NCI-H69 (cell line): Measurements from ENCODE around the gene C1orf159.
"Not testable (repeated sequence)": the region's sequence is repeated elsewhere in the genome, so short reads cannot be mapped to it uniquely, and the experiment has no call there.

Experiments used
- DNase-seq: peaks from one replicate; lab custom pipeline; 2025; lab: John Stamatoyannopoulos, UW

Gene C1orf159

DNA sequence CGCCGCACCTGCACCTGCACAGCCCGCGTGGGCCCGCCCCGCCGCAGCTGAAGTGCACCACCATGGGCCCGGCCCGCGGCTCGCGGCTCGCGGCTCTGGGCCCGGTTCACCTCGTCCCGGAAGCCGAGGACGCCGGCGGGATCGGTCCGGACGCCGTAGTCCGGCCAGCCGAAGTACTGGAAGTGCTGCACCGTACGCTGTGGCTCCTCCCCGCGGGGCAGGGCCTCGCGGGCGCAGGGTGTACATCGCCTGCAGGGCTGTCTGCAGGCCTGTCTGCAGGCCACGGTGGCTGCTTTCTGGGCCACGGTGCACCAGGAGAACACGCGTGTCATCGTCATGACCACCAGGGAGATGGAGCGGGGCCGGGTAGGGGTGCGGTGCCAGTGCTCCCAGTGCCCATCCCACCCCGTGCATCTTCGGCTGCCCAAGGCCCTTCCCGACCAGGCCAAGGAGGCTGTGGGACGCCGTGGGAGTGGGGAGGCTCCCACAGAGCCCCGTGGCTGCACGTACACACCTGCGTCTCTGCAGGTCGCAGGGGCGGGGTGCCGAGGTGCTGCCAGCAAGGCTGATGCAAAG, 48.5 kb downstream of the C1orf159 start:
- DNase-seq = no peak

DNA sequence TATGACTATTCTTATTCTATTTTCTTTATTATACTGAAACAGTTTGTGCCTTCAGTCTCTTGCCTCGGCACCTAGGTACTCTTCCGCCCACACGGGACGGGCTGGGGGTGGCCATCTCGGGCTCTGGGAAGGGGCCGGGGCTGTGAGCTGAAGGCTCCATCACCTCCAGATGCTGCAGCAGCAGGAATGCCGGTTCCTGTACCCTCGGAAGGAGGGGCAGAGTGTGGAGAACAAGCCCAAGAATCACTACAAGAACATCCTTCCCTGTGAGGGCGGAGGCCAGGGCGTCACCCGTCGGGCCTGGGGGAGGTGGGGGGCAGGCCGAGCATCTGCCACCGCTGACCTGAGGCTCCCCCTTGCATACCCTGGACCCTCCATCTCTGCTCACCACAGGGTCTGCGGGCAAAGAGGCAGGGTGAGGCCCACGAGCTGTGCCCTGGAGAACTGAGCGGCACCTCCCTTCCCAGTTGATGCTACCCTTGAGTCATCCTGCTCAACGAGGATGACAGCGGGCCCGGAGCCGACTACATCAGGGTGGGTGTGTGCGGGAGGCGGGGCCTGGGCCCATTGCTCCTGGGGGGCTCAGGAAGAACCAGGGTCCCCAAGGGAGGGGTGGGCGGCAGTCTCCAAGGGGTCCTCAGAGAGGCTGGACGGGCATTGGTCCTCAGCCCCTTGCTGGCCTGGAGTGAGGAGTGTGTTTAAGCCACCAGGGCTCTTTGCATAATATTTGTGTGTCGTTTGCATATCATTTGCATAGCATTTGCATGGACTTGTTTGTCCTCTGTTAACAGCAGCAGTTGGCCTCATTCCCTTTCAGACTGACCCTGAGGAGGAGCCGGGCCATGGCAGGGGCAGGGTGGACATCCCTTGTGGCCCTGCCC, 49.2 kb downstream of the C1orf159 start:
- DNase-seq = no peak

DNA sequence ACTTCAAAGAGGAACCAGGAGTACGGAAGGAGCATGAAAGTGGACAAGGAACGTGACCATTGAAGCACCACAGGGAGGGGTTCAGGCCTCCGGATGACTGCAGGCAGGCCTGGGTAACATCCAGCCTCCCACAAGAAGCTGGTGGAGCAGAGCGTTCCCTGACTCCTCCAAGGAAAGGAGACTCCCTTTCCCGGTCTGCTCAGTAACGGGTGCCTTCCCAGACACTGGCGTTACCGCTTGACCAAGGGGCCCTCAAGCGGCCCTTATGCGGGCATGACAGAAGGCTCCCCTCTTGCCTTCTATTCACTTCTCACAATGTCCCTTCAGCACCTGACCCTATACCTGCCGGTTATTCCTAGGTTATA, 50.0 kb downstream of the C1orf159 start:
- not testable (repeated sequence) for DNase-seq

DNA sequence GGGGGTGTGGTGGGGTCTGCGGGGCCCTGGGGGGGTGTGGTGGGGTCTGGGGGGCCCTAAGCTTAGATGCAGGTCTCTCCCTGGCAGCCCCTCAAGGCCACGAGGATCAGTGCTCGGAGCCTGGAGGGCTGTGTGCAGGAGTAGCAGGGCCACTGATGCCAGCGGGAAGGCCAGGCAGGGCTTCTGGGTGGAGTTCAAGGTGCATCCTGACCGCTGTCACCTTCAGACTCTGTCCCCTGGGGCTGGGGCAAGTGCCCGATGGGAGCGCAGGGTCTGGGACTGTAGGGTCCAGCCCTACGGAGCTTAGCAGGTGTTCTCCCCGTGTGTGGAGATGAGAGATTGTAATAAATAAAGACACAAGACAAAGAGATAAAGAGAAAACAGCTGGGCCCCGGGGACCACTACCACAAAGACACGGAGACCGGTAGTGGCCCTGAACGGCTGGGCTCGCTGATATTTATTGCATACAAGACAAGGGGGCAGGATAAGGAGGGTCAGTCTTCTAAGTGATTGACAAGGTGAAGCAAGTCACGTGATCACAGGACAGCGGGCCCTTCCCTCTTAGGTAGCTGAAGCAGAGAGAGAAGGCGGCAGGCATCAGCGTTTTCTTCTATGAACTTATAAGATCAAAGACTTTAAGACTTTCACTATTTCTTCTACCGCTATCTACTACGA, 50.5 kb downstream of the C1orf159 start:
- no peak for DNase-seq

DNA sequence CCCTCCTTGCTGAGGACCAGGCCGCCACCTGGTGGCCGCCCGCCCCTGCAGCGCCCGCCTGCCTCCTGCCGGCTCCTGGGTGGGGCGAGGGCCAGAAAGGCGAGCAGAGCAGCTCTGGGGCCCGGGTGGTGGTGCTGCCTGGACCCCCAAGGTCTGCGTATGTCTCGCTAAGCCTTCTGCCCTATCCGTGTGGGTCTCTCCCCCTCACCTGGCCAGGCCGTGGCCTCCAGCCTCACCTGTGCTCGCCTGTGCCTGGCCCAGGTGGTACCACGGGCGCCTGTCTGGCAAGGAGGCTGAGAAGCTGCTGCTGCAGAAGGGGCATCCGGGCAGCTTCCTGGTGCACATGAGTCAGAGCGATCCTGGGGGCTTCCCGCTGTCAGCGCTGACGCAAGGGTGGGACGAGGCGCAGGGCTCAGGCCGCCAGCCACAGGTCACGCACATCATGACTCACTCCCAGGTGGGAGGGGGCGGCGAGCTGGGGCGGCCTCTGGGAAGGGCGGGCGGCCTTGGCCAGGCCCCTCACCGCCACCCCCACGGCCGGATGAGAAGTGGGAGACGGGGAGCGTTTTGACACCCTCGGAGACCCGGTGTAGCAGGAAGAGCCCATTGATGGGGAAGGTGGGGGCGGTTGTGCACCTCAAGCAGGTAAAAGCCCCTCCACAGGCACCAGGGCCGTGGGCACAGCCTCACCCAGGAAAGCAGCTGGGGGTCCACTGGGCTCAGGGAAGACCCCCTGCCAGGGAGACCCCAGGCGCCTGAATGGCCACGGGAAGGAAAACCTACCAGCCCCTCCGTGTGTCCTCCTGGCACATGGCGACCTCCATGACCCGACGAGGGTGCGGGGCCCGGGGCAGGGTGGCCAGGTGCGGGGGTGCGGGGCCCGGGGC, 51.7 kb downstream of the C1orf159 start:
- DNase-seq = peak; percentile 68

DNA sequence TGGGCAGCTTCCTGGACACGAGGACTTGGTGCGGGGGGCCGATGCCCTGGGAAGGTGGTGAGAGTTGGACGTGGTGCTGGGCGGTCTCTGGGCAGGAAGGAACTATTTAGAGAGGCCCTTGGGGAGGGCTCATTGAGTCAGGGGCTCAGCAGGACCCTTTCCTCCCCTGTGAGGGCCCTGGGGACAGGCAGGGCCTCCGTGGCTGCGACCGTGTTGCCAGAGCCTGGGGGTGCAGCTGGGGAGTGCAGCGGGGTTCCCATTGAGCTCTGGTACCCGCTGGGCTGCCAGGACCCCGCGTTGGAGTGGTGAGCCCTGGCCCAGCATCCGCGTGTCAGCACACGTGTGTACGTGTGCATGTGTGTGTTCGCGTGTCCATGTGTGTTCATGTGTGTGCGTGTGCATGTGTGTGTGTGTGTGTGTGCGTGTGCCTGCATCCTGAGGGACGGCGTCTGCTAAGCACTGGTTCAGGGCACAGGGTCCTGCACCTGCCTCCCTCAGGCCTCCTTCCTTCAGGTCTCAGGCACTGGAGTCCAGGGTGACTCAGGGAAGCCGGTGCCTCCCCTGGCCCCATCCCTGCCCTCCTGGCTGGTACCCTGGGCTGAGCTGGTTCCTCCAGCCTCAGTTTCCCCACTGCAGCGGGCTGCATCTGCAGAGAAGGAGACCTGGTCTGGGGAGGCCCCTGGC, 52.5 kb downstream of the C1orf159 start:
- no peak for DNase-seq

DNA sequence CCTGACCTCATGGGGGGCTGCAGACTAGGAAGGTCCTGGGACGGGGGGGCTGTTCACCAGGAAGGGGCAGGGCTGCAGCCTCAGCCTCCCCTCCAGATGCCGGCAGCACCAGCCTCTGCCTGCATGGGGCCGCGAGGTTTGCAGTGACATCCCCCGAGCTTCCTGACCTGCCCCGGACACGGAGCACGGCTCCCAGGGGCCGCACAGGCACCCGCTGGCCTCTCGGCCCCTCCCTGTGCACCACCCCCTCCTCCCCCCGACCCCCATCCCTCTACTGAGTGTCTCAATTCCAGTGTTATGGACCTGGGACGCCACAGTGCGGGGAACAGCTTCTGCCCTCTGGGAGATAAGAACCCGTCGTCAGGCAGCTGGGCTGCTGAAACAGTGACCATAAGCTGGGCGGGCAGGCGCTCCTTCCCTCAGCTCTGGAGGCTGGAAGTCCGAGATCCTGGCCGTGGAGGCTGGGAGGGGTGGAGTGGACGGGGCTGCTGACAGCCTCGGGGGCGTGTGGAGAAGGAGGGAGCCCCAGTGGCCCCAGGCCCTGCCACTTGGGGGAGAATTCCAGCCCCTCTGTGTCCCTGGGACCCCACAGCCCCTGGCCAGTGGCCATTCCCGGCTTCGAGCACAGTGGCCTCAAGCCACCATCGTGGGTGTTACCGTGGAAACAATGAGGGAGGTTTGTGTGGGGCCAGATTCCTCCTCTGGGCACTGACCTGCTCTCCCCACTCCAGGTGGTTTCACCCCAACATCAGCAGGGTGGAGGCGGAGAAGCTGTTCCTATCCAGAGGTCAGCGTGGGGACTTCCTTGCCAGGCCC, 53.3 kb downstream of the C1orf159 start:
- no peak for DNase-seq

DNA sequence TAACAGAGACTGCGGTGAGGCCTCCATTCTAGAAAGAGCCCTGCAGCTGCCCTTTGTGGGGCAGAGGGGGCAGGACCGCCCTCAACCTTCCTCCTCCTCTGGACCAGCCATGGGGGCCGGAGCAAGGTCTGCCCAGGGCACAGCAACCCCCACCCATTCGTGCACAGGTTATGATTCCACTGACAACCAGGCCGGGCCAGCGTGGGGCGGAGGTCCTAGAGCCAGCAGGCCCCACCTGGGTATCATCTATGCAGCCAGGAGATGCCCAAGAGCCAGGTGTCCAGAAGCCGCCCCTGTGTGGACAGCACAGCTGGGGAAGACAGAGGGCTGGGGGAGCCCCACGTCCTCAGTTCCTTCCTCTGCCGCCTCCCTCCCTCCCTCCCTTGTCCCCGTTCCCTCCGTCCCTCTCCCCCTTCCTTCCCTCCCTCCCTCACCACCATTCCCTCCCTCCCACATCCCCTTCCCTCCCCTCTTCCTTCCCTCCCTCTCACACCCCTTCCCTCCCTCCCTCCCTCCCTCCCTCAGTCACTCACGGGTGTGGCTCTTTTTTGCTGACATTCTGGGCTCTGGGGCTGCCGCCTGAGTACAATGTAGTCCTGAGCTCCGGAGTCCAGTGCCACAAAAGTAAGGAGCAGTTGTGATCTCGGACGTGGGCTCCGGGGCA, 54.1 kb downstream of the C1orf159 start:
- DNase-seq = peak; percentile 53

DNA sequence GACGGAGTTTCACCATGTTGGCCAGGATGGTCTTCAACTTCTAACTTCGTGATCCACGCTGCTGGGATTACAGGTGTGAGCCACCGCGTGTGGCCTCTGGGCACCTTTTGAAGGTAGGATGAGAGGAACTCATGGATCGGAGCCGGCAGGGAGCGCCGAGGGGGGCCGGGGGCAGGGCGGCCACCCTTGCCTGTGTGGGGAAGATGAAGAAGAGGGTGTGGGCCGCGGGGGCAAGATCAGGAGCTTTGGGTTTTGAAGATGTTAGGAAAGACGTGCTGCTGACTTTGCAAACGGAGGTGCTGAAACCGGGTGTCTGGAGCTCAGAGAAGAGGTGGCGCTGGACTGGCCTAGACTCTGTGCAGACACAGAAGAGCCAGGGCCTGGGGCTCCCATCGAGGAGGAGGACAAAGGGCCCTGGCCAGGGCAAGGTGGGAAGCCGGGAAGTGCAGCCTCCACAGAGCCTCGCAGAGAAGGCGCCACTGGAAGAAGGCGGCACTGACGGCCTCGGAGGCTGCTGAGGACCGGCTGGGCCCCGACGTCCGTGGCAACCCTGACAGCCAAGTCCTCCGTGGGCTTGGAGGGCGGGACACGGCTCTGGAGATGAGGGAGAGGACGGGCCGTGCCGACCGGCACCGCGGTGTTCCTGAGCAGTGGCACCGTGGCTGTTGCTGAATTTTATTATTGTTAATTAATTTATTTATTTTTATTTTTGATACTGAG, 55.4 kb downstream of the C1orf159 start:
- no peak for DNase-seq

DNA sequence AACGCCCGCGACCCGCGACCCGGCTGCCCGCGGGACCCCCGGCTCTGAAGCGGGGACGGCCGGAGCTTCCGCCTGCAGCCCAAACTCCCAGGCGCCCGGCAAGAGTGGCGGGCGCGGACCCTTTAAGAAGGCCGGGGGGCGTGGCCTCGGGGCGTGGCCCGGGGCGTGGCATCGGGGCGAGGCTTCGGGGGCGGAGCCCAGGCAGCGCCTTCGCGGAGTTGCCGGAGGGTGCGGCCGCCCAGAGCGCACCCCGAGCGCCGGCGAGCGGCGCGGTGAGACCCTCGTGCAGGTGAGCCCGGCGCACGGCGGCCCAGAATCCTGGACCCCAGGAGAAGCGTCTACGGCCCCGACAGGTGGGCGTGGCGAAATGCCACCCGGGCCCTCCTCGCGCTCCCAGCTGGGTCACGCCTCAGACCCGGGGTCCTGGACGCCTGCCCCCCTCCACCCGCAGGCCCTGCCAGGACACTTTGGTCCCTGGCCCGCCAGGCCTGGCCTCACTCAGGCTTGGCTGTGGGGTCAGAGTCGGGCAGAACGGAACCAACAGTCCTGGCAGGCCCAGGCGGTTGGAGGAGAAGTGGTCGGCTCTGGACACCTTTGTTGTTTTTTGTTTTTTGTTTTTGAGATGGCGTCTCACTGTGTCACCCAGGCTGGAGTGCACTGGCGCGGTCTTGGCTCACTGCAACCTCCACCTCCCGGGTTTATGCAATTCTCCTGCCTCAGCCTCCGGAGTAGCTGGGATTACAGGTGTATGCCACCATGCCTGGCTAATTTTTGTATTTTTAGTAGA, 56.2 kb downstream of the C1orf159 start:
- peak; percentile 87 for DNase-seq

DNA sequence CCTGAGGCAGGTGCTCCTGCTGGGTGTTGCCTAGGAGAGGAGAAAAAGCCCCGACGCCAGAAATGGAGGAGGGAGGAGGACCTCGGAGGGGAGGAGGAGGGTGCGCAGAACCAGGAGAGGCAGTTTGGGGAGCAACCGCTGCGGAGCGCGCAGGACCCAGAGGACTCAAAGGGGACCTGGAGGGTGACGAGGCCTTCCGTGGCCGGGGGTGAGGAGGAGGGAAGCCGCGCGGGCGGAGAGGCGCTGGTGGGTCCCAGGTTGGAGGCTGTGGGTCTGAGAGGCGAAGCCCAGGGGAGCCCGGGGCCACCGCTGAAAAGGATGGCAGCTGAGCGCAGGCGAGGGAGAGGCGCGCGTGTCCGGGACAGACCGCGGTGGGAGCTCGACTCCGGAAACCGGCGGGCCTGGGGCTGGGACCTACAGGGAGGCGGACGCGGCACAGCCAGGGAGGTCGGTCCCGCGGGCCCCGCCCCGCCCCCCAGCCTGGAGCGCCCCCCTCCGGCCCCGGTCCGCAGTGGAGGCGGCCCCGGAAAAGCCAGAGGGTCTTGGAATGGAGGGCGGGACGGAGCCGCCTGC, 56.9 kb downstream of the C1orf159 start:
- DNase-seq = peak; percentile 64

DNA sequence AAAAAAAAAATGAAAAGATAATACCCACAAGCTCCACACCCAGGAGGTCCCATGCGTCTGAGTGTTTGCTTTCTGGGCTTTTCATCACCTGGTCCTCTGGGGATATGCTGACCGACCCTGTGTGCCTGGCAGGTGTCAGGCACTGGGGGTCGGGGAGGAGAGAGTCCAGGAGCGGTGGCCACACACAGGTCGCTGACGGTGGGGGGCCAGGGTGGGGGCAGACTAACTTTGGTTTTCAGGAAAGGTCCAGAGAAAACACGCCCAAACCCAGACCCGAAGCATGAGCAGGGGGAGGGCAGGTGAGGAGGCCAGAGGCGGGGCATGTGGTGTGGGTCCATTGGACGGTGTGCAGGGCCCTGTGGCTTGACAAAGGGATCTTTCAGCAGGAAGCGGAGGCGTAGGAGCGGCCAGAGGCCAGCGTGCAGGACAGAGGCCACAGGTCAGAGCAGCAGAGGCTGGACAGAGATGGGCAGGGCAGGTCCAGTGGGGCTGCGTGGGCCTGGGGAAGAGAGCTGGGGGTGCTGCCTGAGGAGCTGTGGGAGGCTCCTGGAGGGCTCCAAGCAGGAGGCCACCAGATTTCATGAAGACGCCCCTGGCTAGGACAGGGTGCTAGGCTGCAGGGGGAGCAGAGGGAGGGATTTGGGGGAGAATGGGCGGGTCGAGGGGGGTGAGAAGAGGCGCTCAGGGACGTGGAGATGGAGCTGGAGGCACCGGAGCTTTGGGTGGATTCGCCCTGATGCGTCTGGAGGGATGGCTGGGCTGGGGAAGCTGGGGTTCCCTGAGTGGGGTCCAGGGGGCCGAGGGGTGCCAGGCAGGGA, 57.6 kb downstream of the C1orf159 start:
- no peak for DNase-seq

DNA sequence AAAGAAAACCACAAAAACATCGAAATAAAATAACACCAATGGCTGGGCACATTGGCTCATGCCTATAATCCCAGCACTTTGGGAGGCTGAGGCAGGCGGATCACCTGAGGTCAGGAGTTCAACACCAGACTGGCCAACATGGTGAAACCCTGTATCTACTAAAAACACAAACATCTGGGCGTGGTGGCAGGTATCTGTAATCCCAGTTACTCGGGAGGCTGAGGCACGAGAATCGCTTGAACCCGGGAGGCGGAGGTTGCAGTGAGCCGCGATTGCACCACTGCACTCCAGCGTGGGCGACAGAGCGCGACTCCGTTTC, 58.2 kb downstream of the C1orf159 start:
- not testable (repeated sequence) for DNase-seq

DNA sequence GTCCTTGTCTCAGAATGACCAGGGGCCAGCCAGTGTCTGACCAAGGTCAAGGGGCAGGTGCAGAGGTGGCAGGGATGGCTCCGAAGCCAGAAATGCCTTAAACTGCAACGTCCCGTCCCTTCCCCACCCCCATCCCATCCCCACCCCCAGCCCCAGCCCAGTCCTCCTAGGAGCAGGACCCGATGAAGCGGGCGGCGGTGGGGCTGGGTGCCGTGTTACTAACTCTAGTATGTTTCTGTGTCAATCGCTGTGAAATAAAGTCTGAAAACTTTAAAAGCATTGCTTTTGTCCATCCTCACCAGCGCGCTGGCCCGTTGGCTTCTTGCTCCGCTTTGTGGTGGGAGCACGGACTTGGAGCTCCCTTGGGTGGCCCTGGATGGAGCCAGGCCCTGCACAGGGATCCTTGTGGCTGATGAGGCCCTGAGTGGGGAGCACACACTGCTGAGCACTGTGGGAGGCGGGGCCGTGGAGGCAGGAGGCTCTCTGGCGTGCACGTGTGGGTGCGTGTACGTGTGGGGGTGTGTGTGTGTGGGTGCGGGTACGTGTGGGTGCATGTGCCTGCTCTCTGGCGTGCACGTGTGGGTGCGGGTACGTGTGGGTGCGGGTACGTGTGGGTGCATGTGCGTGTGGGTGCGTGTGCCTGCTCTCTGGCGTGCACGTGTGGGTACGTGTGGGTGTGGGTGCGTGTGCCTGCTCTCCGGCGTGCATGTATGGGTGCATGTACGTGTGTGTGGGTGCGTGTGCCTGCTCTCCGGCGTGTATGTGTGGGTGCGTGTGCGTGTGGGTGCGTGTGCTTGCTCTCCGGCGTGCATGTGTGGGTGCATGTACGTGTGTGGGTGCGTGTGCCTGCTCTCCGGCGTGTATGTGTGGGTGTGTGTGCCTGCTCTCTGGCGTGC, 59.8 kb downstream of the C1orf159 start:
- DNase-seq = no peak

DNA sequence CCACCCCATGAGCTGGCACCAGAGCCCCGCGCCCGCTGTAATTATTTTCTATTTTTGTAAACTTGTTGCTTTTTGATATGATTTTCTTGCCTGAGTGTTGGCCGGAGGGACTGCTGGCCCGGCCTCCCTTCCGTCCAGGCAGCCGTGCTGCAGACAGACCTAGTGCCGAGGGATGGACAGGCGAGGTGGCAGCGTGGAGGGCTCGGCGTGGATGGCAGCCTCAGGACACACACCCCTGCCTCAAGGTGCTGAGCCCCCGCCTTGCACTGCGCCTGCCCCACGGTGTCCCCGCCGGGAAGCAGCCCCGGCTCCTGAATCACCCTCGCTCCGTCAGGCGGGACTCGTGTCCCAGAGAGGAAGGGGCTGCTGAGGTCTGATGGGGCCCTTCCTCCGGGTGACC, 60.9 kb downstream of the C1orf159 start:
- no peak for DNase-seq

DNA sequence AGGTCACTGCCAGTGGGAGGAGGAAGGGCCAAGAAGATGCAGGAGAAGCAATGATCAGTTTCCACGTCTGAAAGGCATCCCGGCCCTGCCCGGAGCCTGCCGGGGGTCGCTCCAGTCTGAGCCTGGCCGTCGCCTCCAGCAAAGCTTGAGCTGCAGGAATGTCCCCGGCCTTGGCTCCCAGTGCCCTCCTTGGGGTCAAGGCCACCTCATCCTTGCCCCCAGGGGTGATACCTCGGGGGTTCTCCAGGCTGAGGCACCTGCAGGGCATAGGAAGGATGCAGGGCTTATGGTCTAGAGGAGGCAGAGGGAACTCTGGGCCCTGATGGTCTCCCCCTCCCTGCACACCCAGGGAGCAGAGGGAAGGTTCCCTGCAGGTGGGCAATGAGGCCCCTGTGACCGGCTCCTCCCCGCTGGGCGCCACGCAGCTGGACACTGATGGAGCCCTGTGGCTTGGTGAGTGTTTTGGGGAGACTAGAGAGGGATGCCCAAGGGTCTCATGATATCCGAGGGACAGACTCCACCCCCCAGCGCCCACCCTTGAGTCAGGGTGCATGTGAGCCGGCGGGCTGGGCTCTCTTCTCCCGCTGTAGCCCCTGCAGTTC, 61.7 kb downstream of the C1orf159 start:
- DNase-seq = no peak
